Activated T-cell treated with anti-CD3 and anti-CD28 coated beads, Interleukin-2, amount 50 U/mL, for 48 hours (primary cell): ENCODE measurements around the gene BTRC.

Experiments used
- DNase-seq, 2 experiments: peaks; one replicate each; pipeline ENCODE4 v3.0.0-alpha.2; 2020

Gene BTRC

DNA sequence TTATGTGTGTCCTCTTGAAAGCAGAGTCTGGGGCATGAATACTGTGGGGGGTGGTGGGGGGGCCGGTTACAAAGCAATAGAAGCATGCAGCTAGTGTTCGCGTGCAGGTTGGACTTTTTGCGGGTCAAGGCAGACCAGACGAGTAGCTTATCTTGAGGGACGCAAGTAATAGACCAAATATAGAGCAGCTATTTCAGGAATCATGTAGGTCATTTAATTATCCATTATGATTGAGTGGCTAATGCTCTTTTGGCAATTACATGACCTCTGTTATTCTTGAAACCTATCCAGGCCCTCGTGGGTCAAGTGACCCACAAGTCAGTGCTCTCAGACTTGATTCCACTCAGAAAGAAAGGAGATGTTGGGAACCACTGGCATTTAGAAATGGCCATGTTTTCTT is 93.0 kb downstream of the BTRC start:
- DNase-seq = no peak

DNA sequence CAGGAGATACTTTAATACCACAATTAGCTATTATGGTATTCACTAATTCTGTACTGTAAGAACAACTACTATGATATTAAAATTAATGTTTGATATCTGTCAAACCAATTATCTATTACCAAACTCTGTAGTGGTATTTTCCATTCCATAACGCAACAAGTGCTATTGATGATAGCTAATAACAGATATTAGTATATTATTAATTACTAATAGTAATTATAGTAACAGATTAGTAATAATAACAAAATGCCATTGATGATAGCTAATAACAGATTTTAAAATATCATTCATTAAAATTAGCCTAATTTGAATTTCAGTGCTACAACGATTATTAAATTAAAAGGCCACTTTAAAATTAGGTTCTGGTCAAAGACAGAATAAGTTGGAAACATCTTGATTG is 93.5 kb downstream of the BTRC start:
- DNase-seq = no peak

DNA sequence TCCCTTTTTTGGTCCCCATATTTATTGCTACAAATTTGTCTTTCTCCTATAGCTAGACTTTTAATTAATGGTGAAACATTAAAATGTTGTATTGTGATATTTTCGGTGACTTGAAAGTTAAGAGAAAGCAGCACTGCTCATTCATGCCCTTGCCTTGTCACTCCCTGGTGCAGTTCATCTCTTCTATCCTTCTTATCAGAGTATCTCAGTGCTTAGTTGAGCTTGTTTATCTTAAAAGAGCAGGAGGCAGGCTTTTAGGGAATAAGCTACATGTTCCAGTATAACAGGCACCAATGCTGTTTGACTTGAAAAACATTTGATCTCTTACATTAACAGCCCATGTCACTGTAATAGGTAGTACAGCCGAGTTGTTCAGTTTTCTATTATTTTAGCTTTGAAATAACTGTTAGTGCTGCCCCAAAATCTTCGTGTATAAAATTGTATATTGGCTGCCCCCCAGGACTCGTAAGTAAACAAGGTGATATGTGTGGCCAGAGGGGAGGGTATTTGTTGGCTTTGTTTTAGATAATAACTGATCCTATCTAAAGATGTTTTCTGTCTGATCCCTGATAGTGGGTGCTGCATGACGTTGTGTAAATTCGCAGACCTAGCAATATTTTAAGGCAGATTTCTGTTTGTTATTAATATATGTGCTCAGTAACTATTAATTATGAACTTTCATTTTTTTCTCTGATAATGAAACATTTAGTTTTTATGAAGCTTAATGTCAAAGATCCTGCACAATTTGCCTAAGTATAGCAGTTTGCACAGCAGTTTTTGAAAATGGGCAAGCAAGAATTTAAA is 96.5 kb downstream of the BTRC start:
- no peak for DNase-seq

DNA sequence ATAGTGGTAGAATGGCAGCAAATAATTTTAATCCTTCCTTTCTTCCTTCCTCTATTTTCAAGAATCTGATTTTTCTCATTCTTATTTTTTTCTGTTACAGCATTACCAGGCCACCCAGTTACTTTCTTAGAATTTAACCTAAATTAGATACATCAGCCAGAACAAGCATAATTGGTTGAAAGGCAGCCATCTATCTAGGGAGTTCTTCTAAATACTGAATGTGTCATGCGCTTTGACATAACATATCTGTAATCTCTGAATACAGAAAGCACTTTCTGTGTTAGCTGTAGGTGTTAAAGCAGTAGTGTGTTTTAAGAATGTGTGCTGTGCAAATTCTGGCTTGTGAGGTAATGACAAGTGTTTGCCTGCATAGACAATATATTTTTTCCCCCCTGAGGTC is 97.3 kb downstream of the BTRC start:
- no peak for DNase-seq

DNA sequence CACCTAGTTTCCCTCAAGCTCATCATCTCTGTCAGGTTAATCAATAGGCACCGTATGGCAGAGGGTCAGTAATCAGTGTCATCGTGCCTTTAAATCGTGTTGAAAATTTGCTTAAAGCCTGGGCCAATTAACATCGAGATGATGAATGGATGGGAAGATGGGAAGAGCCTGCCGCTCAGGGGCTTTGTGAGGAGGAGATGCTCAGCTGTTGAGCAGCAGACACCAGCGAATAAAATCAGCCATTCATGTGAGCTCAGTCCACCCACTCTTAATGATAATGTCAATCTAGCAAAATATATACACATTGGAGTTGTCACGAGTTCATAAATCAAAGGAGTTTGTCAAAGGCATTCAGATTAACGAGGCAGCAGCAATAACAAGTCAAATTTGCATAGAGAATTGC is 97.7 kb downstream of the BTRC start:
- no peak for DNase-seq

DNA sequence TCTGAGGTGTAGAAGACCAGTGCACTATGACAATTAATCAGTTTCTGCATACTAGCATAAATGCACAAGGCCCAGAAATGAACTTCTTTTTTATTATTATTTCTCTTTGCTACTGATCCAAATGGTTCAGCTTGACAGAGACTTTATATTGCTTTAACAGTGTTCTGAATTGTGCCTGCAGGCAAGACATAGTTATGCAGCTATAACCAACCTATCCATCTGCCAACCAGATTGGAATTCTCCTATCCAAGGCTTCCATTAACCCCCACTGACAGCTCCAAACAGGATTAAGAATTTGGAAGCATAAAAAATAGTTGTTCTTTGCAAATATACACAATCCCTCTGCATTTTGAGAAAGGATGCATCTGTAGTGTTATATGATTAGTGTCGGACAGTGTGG is 98.2 kb downstream of the BTRC start:
- no peak for DNase-seq

DNA sequence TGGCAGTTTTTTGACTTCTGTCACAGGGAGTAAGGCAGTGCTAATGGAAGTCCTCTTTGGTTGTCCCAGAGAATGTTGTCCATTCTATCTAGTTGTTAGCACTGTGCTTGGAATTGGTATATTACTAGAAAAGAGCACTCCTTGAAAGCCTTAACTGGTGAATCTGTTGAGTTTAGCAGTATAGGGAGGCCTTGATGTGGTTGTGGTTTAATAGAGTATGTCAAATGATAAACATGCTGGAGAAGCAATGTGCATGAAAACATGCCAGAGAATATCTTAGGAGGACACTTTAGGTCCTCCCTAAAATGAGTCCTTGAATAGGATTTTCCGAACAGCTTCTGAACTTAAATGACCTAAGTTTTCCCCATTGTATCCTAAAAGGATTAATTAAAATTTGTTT is 98.6 kb downstream of the BTRC start:
- DNase-seq = no peak

DNA sequence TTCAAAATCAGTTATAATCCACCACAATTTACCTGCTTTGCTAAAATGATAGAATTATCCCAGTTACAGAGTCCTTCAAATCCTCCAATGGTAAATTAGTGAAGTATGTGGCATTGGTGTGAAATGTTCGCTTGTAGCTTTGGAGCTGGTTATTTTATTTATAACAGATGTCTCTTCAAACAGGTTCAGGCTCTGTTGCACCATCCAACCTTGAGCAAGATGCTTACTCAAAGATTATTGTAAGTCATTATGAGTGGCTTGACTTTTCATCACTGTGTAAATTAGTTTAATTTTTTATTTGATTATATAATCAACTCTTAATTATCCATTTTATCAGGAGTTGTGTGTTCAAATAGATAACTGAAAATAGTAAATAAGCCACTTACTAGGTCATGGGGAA is 99.4 kb downstream of the BTRC start:
- DNase-seq = no peak

DNA sequence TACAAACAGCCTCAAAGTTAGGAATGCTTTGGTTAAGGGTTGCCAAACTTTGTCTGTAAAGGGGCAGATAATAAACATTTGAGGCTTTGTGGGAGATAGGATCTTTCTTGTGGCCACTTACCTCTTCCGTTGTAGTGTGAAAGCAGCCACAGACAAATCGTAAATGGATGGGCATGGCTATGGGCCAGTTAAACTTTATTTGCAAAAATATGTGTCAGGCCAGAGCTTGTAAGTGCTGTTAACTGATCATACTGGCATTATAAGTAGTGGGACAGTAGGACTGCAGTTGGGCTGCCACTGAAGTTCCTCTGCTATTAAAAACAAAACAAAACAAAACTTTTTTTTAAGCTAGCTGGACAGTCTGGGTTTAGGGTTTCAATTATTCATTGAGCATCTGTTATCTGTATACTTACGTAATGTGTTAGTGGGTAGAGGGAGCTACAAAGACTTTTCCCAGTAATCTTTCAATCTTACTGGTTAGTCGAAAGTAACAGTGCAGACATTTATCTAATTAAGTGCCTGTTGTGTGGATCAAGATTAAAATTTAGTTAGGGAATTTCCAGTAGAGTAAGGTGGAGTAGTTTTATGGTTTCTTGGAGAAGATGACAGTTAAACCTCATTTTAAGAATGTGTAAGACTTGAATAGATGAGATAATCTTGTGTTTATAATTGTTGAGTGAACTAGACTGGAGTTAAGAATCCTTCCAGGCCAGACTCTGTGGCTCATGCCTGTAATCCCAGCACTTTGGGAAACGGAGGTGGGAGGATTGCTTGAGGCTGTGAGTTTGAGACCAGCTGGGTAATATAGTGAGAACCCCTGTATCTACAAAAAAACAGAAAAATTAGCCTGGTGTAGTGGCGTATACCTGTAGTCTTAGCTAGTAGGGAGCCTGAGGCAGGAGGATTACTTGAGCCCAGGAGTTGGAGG is 100.1 kb downstream of the BTRC start:
- no peak for DNase-seq

DNA sequence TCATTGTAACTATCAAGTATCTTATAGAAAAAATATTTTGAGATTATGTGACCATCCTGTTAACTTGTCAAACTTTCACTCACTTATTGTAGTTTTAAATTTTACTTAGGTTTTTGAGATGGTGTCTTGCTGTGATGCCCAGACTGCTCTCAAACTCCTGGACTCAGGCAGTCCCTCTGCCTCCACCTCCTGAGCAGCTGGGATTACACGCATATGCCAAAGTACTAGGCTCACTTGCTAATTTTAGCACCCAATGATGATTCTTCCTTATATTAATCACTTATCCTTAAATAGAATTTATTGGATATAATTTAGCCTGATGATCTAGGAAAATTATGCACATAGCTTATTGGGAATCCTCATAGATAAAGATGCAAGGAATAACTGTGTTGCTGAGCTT is 104.9 kb downstream of the BTRC start:
- DNase-seq = no peak

DNA sequence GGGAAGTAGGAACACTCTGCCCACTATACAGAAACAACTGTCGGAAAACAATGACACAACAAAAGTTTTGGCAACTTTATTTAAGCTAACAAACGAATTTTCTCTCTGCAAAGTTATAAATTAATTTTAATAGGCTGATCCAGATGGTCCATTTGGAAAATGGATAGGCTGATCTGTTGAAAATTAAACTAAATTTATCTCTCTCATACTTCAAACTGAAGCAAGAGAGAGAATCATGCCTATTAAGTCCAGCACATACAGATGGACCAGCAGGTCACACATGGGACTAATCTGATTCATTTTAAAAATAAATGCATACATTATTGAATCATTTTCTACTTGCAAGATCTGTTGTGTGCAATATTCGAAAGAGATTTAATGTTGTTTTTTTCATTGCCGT is 110.1 kb downstream of the BTRC start:
- DNase-seq = no peak

DNA sequence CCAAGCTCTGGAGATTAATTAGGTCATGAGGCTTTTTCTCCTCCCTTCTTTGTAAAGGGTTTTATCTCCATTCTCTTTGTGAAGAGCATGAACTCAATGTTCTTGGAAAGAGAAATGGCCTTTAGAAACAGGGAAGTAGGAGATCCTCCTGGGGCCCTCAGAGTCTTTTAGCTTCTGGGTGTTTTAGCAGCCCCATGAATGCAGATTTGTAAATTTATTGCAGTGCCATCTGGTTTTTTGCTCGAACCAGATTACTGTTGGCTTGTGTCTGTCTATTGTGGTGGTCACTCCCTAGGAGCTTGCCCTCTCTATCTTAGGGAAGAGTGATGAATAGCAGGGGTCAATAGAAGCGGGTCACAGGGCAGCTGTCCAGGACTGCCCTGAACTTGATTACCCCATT is 110.6 kb downstream of the BTRC start:
- no peak for DNase-seq

DNA sequence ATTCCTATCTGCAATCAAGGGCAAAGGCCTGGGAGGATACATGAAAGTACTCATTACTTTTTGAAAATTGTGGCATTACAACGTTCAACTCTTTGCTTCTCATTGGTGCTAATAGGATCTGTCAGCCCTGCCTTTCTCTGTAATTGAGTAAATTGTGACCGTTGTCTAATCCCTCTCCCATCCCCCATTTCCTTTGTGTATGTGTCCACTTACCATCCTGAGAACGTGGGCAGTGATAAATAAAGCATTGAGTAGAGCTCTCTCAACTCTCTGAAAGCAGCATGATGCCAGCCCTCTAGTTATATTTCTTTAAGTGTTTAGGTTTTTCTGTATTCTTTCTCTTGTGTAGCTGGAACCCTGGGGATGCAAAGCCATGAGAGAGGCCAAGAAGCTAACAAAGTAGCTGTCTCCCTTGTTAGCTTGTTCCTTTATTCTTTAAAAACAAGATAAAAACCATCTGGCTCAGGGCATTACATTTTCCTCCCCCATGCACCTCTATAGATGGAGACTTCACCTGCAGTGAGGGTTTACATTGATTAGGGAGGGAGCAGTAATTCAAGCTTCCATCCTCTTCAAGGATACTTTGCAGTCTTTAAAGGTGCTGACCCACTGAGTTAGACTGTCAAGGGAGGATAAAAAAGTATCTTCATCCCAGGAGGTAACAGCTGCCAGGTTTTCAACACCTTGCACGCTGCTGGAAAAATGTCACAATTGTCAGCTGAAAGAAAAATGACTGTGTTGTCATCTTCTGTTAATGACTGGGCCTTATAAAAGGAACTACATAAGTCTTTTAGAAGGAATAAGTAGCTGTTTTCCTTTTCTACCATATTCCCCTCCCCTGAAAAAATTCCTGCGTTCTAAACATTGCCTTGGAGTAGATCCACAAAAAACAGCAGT is 112.3 kb downstream of the BTRC start:
- DNase-seq = no peak

DNA sequence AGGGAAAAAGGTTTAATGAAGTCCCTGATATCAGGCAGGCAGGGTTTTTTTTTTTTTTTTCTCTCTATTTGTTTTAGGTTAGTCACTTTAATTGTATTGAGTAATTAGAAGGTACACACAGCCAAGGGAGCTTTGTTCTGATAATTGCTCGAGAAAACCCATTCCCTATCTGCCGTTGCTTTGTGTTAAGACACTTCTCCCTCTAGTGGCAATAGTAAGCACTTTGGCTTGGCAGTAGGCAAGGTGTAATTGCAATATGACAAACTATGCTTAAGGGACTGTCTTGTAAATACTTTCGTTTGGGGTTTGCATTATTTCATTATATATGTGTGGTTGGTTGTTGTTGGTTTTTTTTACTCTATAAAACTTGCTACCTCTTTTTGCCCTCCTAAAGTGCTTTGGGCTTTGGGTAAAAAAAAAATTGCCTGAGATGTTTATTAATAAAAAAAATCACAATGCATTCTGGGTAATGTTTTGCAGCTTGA is 113.4 kb downstream of the BTRC start:
- no peak for DNase-seq

DNA sequence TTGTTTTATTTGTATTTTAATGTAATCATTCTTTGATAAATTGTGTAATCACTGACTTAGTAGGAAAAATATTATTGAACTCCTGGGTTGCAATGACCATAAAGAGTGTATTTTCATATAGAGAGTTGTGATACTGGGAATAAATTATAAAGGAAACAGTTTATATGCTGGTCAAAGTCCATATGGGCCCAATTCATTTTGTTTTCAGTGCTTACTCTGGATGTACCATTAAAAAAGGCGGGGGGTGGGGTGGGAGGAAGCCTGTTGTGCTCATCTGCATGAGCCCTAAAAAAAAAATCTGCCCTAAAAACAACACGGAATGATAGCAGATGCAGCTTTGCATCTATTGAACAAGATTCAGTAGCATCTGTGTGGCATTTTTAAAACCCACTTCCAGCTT is 114.2 kb downstream of the BTRC start:
- DNase-seq = no peak

DNA sequence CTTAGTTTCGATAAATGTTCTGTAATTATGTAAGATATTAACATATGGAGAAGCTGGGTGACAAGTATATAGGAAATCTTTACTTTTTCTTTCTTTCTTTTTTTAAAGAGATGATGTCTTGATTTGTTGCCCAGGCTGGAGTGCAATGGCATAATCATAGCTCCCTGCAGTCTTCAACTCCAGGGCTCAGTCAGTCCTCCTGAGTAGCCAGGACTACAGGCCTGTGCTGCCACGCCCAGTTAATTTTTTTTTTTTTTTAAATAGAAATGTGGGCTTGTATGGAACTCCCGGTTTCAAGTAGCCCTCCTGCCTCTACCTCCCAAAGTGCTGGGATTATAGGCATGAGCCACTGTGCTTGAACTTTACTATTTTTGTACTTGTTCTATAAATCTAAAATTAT is 122.4 kb downstream of the BTRC start:
- DNase-seq = no peak

DNA sequence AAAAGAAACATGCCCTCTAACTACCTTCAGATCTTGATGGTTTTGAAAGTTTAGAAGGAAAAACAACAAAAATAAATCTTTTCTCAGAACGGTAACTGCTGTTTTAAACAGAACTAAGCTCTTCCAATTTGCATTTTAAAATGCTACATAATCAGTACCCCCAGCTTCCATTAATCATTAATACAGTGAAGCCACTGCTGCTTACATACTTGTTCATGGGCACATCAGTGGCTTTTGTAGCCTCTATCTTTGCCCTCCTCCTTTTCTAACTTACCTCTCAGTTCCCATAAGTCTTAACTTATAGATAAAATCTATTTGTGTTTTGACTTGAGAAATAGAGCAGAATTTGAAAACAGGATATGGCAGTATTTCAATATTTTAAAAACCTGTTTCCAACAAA is 125.0 kb downstream of the BTRC start:
- DNase-seq = no peak

DNA sequence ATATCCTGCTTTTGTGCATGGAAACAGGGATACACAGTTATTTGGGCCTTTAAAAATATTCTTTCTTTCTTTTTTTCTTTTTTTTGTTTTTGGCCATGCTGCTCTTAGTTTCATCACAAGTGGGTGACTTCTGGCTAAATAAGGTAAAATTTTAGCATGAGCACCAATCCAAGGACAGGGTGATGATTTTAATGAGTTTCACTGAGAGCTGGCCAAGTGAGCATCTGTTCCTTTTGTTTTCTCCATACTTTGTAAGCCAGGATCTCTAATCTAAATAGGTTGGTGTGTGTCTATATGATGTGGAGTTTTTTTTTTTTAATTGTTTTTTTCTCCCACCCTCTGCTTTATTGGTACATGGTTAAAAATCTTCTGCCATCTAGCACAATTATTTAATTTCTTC is 127.3 kb downstream of the BTRC start:
- DNase-seq = no peak

DNA sequence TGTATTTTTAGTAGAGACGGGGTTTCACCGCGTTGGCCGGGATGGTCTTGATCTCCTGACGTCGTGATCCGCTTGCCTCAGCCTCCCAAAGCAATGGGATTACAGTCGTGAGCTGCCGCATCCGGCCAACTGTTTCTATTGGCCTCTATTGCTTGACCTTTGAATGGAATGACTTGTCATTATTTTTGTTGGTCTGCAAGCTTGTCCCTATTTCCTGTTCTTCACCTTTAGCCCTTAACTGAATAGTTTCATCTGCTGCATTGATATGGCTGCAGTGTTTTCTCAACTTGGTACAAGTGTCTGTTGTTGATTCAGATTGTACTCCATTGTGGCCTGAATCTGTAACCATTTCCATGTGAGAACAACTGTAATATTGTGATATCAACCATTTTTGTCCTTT is 128.6 kb downstream of the BTRC start:
- DNase-seq = no peak

DNA sequence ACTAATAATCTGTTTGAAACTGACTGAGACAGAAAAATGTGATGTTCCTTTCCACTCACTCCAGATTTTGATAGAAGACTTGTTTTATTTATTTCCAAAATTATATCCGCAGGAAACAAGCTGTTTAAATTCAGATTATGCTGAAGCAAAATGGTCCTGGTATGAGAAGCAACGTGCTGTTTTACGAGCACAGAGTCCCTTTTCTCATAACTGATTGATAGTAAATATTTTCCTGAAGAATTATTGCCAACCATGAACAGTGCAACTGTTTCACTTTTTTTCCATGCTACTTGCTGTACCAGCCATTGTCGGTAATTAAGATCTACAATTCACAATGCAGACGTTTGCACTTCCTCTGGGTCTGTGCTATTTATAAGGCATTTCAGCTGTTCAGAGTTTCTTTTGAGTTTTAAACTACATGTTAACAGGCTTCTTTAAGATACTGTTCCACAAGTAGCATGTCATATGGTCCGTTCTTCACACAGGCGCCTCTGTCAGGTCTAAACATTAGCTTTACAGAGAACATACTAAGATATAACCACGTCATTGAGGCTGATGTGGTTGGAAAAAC is 130.3 kb downstream of the BTRC start:
- DNase-seq = no peak

DNA sequence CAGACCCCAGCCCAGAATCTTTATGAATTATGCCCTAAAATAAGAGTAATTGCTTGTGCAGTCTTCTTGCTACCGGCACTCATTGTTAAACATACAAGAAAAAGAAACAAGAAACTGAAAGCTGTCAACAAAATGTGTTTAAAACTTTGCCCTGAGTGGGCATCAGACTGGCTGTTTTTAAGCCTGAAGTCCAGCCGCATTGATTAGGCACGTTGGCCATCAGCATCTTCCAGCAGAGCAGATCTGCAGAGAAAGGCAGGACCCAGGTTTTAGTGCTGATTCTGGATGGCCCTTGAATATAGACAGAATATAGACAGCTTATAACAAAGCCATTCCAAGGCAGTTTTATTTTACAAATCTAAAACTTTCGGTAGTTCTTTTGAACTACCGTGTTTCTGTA is 131.2 kb downstream of the BTRC start:
- DNase-seq = no peak

DNA sequence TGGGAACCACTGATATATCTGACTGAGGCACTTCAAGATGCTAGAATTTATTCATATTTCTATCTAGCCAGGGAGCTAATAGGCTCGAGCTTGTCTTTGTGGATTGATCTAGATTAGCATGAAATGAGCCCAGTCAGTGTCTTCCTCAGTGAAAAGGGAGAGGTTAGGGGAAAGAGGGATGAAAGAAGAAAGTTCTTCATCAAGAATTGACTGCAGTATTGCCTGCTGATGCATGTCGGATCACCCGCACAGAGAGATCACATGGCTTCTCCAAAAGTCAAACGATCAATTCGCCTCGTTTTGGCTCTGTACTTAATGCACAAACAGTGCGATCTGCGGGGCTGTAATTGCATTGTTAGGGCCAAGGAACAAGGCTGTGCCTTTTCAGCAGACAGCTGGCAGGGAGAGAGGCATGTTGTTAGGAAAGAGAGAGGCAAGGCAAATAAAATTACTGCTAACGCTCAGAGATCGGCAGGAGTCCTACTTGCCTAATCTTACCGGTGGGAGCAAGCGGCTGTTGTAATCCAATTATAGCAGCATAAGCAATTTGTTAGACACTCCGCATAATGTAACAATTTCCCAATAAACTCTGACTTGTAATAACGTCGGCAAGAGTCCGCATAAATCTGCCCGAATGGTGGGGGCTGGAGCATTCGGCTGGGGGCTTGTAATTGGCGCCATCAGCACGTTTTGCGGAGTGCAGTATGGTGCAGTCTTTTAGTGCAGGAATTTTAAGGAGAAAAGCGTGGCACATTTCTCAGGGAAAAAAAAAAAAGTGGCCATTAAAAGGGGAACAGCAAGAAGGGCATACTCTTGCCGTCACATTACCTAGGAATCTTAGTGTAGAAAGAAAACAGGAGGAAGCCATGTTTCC is 132.0 kb downstream of the BTRC start:
- no peak for DNase-seq
